NCI-H460 (cell line): Measurements from ENCODE around the gene ADIRF. TPM values are rescaled to one million over a fixed set of nuclear protein-coding genes. Genes with fewer than 3 reads are reported as not detected.
"Not testable (repeated sequence)": the region's sequence is repeated elsewhere in the genome, so short reads cannot be mapped to it uniquely, and the experiment has no call there.

Experiments
- DNase-seq: peaks from one replicate; pipeline ENCODE4 v3.0.0-alpha.2; 2016; ENCODE audit warnings: low read depth; ENCODE audit errors: extremely low read depth
- total RNA-seq: library from RNA; depleted of rRNA; stranded (reverse); fragments of >200 nt; shearing (Covaris generic); gene quantifications from 2 replicates; pipeline ENCODE4 v1.2.3, GENCODE V29; 2014

The ADIRF gene
- total RNA-seq, 1 experiment from 2014 or later: not detected

GRCh38 chr10:86974484-86974883, 6.2 kb downstream of the ADIRF start:
- DNase-seq: no peak

DNA sequence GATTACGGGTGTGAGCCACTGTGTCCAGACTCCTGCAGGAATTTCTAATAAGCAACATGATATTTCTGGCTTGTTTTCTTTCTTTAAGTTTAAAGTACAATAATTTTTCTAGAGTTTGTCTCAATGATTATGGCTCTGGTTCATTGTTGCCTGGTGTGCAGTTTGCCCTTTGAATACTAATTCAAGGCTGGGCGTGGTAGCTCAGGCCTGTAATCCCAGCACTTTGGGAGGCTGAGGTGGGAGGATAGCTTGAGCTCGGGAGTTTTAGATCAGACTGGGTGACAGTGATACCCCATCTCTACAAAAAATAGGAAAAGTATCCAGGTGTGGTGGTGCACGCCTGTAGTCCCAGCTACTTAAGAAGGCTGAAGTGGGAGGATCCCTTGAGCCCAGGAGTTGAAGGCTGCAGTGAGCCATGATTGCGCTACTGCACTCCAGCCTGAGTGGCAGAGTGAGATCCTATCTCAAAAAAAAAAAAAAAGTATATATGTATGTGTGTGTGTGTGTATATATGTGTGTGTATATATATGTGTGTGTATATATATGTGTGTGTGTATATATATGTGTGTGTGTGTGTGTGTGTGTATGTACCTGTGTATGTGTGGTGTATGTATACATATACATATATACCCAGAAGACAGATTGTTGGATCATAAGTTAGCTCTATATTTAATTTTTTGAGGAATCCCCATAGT, 8.2 kb downstream of the ADIRF start:
- no peak for DNase-seq

DNA sequence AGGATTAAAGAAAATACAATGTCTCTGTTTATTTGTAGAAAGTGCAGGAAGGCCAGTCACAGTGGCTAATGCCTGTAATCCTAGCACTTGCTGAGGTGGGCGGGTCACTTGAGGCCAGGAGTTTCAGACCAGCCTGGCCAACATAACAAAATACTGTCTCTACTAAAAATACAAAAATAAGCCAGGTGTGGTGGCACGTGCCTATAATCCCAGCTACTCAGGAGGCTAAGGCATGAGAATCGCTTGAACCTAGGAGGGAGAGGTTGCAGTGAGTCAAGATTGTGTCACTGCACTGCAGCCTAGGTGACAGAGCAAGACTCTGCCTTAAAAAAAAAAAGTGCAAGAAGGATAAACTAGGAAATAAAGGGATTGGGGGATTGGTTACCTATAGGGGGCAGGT, 10.2 kb downstream of the ADIRF start:
- not testable (repeated sequence) for DNase-seq

- DNase-seq: no peak
Measured at GRCh38 chr10:86979296-86979818, 11.1 kb downstream of the ADIRF start.

GRCh38 chr10:86979977-86980448, 11.7 kb downstream of the ADIRF start:
- peak; percentile 23 for DNase-seq

DNA sequence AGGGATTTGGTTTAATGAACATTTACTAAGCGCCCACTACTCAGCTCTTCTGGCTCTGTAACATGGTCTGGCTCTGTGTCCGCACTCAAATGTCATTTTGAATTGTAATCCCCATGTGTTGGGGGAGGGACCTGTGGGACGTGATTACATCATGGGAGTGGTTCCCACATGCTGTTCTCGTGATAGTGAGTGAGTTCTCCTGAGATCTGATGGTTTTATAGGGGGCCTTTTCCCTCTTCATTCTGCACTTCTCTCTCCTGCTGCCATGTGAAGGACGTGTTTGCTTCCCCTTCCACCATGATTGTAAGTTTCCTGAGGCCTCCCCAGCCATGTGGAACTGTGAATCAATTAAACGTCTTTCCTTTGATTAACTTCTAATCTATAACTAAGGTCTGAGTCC, 12.7 kb downstream of the ADIRF start:
- DNase-seq: not testable (repeated sequence)

DNA sequence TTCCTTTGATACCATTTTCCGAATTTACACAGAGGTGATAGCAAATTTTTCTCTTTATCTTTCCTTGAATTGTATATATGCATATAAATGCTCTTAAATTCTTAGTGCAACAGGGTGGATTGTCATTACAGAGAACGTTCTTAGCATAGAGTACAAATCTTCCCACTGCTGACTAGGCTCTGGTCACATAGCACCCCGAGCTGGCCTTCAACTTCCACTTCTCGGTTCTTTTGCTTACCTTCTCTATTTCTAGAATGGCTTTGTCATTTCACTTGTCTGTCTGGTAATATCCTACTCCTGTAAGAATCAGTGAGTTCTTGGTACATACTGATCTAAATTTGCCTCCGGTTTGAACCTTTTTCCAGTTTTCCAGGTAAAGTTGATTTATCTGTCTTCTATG, 13.4 kb downstream of the ADIRF start:
- DNase-seq: no peak

- not testable (repeated sequence) for DNase-seq
Measured at GRCh38 chr10:86984498-86984897, 16.2 kb downstream of the ADIRF start.

DNA sequence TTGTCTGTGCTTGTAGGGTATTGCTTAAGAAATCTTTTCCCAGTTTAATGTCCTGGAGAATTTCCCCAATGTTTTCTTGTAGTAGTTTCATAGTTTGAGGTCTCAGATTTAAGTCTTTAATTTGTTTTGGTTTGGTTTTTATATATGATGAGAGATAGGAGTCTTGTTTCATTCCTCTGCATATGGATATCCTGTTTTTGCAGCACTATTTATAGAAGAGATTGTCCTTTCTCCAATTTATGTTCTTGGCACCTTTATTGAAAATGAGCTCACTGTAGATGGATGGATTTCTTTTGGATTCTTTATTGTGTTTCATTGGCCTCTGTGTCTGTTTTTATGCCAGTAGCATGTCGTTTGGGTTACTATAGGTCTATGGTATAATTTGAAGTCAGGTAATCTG, 20.2 kb downstream of the ADIRF start:
- no peak for DNase-seq

GRCh38 chr10:86991362-86991761, 23.1 kb downstream of the ADIRF start:
- not testable (repeated sequence) for DNase-seq

- no peak for DNase-seq
Measured at GRCh38 chr10:86992456-86992855, 24.2 kb downstream of the ADIRF start.

DNA sequence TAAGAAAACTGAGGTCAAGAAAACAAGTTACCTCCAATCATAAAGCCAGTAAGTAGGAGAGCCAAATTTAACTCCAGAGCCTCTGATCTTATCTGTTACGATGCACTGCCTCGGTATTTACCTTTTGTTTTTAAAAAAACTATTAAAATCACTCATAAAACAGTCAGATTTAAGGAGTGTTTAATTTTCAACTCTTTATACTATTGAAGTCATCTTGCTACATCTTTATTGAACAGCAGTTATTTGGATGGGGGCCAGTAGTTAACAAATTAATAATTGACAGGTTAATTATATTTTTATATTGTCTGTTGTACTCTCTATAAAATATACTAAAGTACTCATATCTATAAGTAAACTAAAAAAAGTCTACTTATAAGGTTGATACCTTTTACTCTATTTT, 24.6 kb downstream of the ADIRF start:
- DNase-seq: no peak

DNA sequence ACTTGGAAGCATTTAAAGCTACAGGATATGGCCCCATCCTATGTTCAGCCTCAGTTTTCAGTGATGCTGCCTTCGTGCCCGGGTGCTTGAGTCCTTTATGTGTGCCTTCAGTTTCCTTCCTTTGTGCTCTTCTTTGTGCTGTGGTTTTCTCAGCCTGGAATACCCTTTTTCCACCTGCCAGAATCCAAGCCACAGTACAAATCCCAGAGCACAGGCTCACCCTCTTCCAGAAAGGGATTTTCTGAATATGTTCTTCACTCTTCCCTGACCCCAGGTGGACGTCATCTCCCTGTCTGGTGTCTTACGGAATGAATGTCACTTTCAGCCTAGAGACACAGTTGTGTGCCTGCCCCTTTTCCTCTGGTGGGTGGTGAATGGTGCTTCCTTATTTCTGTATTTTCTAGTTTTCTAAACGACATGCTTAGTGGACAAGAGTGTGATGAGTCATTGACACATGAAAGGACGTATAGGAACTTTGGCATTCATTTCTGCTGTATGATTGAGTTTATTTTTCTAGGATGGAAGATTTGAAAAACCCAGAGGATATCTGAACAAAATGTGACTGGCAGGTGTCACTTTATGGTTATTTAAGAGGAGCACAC, 31.6 kb downstream of the ADIRF start:
- not testable (repeated sequence) for DNase-seq

GRCh38 chr10:87000491-87000890, 32.2 kb downstream of the ADIRF start:
- DNase-seq: no peak

GRCh38 chr10:87007124-87007523, 38.8 kb downstream of the ADIRF start:
- DNase-seq: not testable (repeated sequence)

DNA sequence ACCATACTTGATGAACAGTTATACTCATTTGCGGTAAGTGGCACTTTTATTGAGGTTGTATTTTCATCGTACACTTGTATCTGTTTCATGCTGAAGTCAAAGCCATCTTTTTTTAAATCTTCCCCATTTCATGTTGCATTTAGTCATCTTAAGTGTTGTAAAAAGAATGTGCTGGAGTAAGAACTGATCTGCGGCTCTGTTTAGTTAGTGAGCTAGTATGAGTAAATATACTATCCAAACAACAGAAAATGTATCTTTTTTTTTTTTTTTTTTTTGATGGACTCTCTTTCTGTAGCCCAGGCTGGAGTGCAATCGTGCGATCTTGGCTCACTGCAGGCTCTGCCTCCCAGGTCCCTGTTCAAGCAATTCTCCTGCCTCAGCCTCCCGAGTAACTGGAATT, 39.4 kb downstream of the ADIRF start:
- DNase-seq: not testable (repeated sequence)

DNA sequence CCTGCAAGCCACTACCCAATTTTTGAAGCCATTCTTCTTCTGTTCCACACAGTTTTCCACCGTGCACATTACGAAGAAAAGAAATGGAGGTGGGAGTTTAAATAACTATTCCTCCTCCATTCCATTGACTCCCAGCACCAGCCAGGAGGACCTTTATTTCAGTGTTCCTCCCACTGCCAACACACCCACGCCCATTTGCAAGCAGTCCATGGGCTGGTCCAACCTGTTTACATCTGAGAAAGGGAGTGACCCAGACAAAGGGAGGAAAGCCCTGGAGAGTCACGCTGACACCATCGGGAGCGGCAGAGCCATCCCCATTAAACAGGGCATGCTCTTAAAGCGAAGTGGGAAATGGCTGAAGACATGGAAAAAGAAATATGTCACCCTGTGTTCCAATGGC, 40.0 kb downstream of the ADIRF start:
- DNase-seq: not testable (repeated sequence)

GRCh38 chr10:87009134-87009696, 40.9 kb downstream of the ADIRF start:
- DNase-seq: not testable (repeated sequence)

GRCh38 chr10:87013528-87013927, 45.2 kb downstream of the ADIRF start:
- DNase-seq: not testable (repeated sequence)

DNA sequence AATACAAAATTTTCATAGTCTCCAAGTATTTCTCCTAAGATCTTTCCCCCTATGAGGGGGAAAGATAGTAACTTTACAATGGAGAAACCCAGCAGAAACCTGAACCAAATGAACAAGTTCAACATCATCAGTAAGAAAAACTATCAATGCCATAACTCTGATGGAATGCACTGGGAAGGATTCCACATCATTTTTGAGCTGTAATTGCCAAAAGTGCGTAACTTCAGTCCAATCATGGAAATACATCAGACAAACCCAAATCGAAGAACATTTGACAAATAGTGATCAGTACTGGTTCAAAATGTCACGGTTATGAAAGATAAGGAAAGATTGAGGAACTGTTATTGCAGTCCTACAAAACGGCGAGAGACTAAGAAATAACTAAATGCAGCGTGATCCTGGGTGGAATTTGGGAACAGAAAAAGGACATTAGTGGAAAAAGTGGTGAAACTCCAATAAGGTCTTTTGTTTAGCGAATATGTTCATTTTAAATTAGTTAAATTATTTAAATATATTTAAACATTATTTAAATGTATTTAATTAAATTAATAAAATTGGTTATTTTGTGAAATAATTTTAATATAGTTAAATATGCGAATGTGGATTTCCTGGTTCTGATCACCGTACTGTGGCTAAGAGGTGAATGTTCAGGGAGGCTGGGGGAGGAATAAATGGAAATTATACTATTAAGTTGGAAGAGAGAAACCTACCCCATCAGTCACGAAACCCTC, 46.9 kb downstream of the ADIRF start:
- not testable (repeated sequence) for DNase-seq

DNA sequence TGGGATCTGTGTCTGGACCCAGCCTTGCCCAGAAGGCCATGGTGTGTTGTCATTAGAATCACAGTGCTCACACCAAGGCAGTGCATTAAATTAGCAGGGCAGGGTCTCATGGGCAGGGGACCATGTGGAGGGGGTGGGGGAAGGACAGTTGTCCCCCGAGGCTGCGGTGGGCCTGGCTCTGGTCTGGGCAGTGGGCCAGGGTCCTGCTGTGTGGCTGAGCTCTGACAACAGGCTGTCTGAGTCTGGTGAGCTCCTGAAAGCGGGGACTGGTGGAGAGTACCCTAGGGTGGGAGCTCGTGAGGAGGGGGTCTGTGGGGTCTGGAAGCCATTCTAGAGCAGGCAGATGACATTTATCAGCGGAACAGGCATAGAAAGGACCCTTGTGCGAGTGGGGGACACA, 49.8 kb downstream of the ADIRF start:
- DNase-seq: not testable (repeated sequence)
